ENCODE data around the gene NT5C3B. TPM values are rescaled to one million over a fixed set of nuclear protein-coding genes. Genes with fewer than 3 reads are reported as not detected.

NT5C3B gene
- total RNA-seq, 2 donors from 2014 or later = 62.1 to 69.7 TPM

- Histone ChIP-seq H3K27ac (peak overlapping the region; percentile 41 to 43), H3K9me3 (no peaks in the 10 kb centered on the region), H3K36me3 (no peaks in the 10 kb centered on the region), H3K4me1 (ENCODE audit: control insufficient read depth in 1 of 2, low read depth in 2 of 2) (peaks cover 11 to 15% of the 10 kb centered on the region in 2 donors), H3K4me3 (peak overlapping the region; percentile 35), H3K27me3 (replicated peaks; ENCODE audit: insufficient read depth) (no peaks in the 10 kb centered on the region)
- ATAC-seq (ENCODE audit: insufficient number of reproducible peaks, low FRiP score, low read depth) = no peak
- no peak for DNase-seq (ENCODE audit: low spot score)
- TF ChIP-seq, protein P1, sequence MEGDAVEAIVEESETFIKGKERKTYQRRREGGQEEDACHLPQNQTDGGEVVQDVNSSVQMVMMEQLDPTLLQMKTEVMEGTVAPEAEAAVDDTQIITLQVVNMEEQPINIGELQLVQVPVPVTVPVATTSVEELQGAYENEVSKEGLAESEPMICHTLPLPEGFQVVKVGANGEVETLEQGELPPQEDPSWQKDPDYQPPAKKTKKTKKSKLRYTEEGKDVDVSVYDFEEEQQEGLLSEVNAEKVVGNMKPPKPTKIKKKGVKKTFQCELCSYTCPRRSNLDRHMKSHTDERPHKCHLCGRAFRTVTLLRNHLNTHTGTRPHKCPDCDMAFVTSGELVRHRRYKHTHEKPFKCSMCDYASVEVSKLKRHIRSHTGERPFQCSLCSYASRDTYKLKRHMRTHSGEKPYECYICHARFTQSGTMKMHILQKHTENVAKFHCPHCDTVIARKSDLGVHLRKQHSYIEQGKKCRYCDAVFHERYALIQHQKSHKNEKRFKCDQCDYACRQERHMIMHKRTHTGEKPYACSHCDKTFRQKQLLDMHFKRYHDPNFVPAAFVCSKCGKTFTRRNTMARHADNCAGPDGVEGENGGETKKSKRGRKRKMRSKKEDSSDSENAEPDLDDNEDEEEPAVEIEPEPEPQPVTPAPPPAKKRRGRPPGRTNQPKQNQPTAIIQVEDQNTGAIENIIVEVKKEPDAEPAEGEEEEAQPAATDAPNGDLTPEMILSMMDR (IDR thresholded peaks at IDR 0.05) = no peak
Measured at GRCh38 chr17:41792845-41793783, 42.9 kb downstream of the NT5C3B start.

GRCh38 chr17:41787021-41787418 lies 49.0 kb downstream of the NT5C3B start:
- Histone ChIP-seq H3K27me3 (replicated peaks; ENCODE audit: insufficient read depth) (no peaks in the 10 kb centered on the region), H3K9me3 (no peaks in the 10 kb centered on the region), H3K4me3 (peak overlapping the region; percentile 88), H3K36me3 (no peaks in the 10 kb centered on the region), H3K27ac (no peak overlapping the region), H3K4me1 (ENCODE audit: control insufficient read depth in 1 of 2, low read depth in 2 of 2) (peaks cover 26 to 38% of the 10 kb centered on the region in 2 donors)
- DNase-seq (ENCODE audit: low spot score) = no peak
- TF ChIP-seq, protein P1 (IDR thresholded peaks at IDR 0.05) = no peak
- no peak for ATAC-seq (ENCODE audit: insufficient number of reproducible peaks, low FRiP score, low read depth)

DNA sequence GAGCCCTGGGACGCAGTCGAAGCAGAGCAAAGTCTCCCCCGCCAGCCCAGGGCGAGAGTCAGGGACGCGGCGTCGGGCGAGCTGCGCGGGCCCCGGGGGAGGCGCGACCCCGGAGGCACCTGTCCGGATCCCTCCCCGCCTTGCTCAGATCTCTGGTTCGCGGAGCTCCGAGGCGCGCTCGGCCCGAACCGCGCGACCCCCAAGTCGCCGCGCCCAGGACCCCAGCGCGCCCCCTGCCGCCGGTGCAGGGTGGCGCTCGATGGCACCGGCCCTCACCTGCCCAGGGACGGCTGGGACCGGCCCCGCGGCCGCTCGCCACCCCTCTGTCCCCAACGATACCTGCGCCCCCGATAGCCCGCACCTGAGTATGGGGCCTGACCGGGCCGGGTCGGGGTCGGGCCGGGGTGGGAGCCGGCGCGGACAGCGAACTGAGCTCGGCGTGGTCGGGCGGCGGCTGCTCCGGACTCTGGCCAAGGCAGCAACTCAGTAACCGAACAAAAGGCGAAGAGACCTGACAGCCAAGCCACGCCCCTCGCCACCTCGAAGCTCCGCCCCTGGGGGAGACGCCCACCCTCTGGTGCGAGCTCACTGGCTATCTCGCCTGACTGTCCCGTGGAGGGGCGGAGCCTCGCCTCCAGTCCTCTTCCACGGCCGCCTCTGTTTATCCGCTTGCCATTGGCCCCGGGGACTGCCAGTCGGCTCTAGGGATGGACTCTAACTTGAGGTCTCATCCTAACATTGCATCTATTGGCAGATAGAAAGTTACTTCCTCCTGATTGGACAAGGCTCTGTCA lies 49.6 kb downstream of the NT5C3B start, which contains the start of gene JUP:
TSS of gene JUP (minus strand) at position 485 of the 794 bp plus-strand sequence. CDS start 14,857 bp downstream, outside the sequence.
- ATAC-seq (ENCODE audit: insufficient number of reproducible peaks, low FRiP score, low read depth) (peak; percentile 85), DNase-seq (ENCODE audit: low spot score) (peak; percentile 98)
- Histone ChIP-seq H3K27ac (peak within 1 kb of the TSS; percentile 42 to 58), H3K27me3 (replicated peaks; ENCODE audit: insufficient read depth) (no peaks in the 10 kb centered on the region), H3K9me3 (no peaks in the 10 kb centered on the region), H3K4me3 (peak within 1 kb of the TSS; percentile 88), H3K36me3 (no peaks in the 10 kb centered on the region), H3K4me1 (ENCODE audit: control insufficient read depth in 1 of 2, low read depth in 2 of 2) (peaks cover 26 to 44% of the 10 kb centered on the region in 2 donors)
- TF ChIP-seq, protein P1 (IDR thresholded peaks at IDR 0.05) = peak; percentile 55

GRCh38 chr17:41785859-41786226 lies 50.2 kb downstream of the NT5C3B start:
- H3K4me1 ChIP-seq (ENCODE audit: control insufficient read depth in 1 of 2, low read depth in 2 of 2) = peaks cover 26 to 50% of the 10 kb centered on the region in 2 donors
- H3K36me3 ChIP-seq = no peaks in the 10 kb centered on the region
- no peaks in the 10 kb centered on the region for H3K27me3 ChIP-seq (replicated peaks; ENCODE audit: insufficient read depth)
- peak overlapping the region; percentile 37 to 58 for H3K27ac ChIP-seq
- peak overlapping the region; percentile 88 for H3K4me3 ChIP-seq
- TF ChIP-seq, protein P1 (IDR thresholded peaks at IDR 0.05) = no peak
- no peak for ATAC-seq (ENCODE audit: insufficient number of reproducible peaks, low FRiP score, low read depth)
- no peak for DNase-seq (ENCODE audit: low spot score)
- H3K9me3 ChIP-seq = no peaks in the 10 kb centered on the region
